CD4-positive, alpha-beta T cell treated with Interleukin-15 for 4 hours (primary cell): ENCODE results near the gene TGM4.

Experiments
- DNase-seq: peaks from one replicate; pipeline ENCODE4 v3.0.0-alpha.2; 2020; ENCODE audit warnings: low spot score

The TGM4 gene

GRCh38 chr3:44954962-44955361 lies 80.6 kb downstream of the TGM4 start:
- no peak for DNase-seq

DNA sequence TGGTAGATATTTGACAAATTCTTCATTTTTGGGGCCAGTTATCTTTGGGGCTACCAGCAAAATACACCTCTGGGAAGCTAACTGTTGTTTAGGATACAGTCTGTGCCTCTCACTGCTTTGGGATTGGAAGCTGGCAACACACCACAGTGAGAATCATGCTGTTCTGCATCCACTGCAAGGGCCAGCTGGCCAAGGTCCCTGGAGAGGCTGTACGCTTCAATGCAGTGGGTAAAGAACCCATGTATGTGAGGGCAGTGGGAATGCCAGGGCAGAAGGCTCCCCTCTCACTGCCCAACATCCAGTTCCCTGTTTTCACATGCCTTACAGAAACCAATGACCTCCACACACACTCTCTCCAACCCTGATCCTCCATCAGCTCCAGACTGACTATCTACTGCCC lies 81.5 kb downstream of the TGM4 start:
- DNase-seq = no peak

GRCh38 chr3:44957986-44958385 lies 83.6 kb downstream of the TGM4 start:
- no peak for DNase-seq

GRCh38 chr3:44958386-44958785 lies 84.0 kb downstream of the TGM4 start:
- DNase-seq = no peak

- no peak for DNase-seq
Observed at GRCh38 chr3:44960387-44961026, 86.1 kb downstream of the TGM4 start.

DNA sequence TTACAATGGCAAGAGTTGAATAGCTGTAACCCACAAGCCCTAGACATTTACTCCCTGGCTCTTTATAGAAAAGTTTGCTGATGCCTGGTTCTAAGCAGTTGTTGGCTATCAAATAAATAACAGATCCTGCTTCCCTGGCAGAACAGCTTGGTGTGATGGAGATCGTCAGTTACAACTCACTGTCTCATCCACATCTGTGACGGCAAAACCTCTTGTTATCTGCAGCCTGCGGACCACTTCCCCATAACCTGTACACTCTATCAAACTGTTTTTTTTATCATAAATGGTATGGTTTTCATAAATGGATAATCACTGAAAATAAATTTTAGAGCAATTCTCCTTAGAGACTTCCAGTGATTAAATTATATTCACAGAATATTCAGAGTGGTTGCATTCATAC lies 87.5 kb downstream of the TGM4 start:
- DNase-seq = no peak

DNA sequence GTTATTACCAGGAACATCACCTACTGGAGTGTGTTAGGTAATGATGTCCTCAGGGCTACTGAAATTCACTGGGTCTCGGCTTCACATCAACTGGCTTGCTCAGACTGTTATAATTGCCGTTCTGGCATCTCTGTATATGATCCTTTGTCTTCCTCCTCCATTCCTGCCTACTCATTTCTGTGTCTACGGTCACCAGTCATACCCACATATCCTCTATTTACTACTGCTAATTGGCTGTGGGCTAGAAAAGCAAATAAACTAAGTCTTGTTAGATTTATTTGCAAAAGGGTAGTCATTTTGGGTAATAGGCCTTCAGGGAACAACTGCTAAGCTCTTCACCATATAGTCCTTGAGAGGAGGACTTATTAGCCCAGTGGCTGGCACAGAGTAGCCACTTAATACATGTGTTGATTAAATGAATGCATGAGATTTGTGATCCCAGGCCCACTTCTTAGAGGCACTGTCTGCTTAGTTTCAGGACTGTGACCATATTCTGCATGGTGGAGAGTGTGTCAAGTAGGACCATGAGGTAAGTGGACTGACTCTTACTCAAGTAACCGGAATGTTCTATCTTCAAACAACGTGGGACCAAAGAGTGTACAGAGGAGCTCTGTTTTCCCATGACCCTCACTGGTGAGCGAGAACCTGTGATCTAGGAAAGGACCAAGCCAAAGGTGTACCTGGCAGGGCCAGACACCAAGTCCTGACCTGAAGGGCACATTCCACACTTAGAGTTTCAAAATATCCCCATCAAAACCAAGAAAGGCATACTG lies 88.4 kb downstream of the TGM4 start:
- DNase-seq = no peak

DNA sequence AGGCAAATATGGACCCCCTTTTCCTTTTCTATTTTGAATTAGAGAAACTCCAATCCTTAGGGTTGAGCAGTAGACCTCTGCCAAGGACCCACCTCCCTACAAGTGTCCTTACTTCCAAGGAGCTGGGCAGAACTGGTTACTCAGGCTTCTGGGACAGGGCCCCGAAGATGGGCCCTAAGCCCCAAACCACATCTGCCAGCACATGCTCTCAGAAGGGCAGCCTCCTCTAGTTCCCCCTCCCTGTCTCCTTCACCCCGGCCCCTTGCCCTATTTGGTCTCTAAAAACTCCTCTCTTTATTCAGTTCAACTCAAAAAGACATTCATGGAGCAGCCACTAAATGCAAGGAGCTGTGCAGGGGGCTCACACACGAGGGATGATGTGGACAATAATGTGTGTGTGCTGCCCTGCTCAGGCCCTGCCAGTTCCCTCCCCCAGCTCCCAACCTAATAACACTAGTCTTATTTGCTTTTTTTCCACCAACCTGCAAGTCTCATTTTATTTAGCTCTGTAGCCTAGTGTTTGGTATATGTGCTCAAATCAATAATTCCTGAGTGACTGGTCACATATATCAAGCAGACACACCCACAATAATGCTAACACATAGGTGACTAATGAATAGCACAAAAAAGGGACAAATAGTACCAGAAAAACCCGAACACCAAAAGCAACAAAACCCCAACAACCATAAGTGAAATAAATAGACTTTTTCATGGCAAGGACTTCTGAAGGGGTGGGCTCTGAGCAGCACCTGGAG lies 89.3 kb downstream of the TGM4 start:
- no peak for DNase-seq
